ENCODE data around the gene CCM2.

CCM2 gene

DNA sequence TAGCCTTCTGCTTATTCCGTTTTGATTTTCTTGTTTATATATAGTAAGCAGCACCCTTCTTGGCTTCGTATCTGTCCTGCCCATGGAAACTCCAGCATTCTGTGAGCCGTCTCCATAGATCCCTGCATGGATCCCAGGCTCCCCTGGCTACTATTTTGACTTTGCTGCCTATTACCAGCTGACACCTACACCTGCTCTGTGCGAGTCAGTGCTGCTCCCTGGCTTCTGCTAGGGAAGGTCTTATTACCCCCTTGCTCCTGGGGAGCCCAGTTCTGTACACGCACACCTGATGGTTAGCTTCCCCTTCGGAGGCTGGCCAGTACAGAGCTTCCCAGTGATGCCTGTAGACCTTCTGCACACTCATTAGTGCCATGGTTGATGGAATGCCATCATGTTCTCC, 53.4 kb downstream of the CCM2 start:
- no peak overlapping the region for H3K27ac ChIP-seq
- no peak overlapping the region for H3K4me3 ChIP-seq

DNA sequence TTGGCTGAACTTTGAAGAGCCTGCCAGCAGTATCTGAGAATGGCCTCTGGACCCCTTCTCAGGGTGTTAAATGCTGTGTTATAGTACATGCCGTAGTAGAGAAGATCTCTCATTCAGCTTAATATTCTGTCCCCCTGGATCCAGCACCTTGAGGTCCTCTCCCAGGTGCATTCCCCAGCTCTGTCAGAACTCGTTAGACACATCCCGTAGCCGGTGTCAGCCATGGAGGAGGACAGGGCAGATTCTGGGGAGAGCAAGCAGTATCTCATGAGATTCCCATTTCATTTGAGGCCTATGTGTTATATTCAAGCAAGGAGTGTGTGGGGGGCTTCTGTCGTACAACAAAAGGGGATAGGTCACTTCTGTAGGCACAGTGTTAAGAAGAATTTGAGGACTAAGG, 53.9 kb downstream of the CCM2 start:
- no peak overlapping the region for H3K4me3 ChIP-seq
- H3K27ac ChIP-seq: no peak overlapping the region

DNA sequence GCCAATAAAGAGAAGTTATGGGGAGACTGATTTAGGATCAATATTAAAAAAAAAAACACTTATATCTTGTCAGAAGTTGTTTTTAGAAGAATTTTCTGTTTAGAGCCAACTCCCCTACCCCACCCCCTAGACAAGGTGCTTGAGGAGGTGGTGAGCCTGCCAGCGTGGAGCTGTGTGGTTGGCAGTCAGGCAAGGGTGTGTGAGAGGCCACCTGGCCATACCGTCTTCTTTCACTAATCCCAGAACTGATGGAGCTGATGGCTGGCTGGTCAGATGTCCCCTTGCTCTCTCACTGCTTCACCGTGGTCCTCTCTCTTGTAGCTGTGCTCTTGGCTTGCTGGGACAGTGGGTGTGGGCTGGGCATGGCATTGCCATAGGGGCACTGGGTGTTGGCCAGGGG, 54.4 kb downstream of the CCM2 start:
- Histone ChIP-seq H3K27ac (no peak overlapping the region), H3K4me3 (no peak overlapping the region)

DNA sequence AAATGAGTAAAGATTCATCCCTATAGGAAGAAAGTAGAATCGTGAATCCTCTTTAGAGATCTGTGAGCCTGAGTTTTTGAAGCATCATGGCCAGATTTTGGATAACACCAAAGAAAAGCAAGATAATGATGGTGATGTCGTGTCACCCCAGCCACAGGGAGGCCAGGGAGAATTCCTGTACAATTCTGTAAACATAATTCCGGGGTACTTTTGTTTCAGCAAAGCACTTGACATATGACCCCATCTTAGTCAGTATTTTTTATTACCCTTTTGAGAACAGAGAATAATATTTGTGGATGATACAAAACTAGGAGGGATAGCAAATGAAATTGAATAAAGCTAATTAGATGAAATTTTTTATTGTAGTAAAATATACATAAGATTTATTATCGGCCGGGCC, 55.0 kb downstream of the CCM2 start:
- no peak overlapping the region for H3K27ac ChIP-seq
- H3K4me3 ChIP-seq: no peak overlapping the region

DNA sequence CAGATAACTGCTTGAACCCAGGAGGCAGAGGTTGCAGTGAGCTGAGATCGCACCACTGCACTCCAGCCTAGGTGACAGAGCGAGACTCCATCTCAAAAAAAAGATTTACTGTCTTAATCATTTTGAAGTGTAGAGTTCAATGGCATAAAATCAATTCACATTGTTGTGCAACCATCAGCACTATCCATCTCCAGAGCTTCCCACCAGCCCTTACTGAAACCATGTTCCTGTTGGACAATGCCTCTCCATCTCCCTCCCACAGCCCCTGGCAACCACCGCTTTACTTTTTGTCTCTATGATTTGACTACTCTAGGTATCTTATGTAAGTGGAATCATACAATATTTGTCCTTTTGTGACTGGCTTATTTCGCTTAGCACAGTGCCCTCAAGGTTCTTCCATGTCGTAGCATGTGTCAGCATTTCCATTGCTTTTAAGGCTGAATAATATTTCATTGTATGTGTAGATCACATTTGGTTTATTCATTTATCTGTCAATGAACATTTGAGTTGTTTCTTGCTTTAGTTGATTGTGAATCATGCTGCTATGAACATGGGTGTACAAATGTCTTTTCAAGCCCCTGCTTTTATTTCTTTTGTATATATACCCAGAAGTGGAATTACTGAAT, 55.7 kb downstream of the CCM2 start:
- H3K4me3 ChIP-seq: no peak overlapping the region
- H3K27ac ChIP-seq: no peak overlapping the region

DNA sequence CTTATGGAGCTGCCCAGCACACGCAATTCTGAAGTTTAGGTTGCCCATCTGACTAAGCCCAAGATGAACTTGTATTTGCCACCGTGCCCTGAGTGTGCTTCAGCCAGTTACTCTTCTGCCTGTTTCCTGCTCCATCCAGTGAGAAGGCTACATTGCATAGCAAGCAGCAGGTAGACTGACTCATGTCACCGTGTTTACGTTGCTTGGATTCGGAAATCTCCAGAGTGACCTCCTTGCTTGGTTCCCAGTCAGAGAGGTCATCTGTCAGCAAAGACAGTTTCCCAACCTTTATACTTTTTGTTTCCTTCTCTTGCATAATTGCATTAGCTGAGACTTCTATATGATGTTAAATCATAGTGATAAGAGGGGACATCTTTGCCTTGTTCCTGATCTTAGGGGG, 57.9 kb downstream of the CCM2 start:
- Histone ChIP-seq H3K27ac (no peak overlapping the region), H3K4me3 (no peak overlapping the region)

DNA sequence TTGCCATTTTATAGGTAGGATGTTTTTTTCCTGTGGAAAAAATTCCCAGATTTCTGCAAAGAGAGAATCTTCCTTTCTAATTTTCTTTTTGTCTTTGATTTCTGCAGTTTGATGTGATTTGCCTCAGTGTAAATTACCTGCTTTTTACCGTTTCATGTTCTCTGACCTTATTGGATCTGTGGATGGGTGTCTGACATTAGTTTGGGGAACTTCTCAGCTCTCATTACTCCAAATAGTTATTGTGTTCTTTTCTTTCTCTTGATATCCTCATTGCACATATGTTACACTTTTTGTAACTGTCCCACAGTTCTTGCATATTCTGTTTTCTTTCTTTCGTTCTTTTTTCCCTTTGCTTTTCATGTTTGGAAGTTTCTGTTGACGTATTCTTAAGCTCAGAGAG, 60.3 kb downstream of the CCM2 start:
- no peak overlapping the region for H3K4me3 ChIP-seq

DNA sequence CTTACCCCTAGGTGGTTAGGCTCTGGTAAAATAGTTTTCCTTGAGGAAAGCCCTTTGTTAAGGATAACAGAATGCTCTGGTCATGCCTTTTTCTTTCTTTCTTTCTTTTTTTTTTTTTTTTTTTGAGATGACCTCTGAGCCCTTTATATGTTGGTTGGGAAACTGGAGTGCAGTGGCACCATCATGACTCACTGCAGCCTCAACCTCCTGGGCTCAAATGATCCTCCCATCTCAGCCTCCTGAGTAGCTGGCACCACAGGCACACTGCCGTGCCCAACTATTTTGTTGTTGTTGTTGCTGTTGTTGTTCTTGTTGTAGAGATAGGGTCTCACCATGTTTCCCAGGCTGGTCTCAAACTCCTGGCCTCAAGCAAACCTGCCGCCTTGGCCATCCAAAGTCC, 61.4 kb downstream of the CCM2 start:
- no peak overlapping the region for H3K4me3 ChIP-seq
- H3K27ac ChIP-seq: no peak overlapping the region

More for the DNA sequence above, 60.3 kb downstream of the CCM2 start:
- H3K27ac ChIP-seq: no peak overlapping the region

DNA sequence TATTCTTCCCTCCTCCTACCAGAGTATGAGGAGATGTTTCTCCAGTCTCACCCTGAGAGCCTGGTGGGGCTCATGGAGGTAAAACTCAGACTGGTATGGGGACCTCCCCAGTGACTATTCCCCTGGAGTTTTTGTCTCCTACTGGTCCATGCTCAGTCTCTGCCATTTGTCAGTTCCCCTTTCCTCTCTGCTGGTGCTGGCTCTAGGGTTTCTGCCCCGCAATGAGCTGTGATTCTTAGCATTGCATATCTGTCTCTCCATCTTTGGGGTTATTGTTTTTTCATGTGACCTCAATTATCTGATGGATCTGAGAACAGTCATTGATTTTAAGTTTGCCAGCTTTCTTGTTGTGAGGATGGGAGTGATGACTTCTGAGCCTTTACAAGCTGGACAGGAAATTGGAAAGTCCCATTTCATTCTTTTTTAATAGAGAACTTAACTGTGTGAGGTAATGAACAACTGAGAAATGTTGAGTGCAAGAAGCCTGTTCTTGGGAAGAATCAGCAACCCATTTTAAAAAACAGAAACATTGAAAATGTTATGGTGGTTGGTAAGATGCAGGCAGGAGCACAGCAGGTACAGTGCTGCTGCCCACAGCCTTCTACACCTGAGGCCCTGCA, 61.9 kb downstream of the CCM2 start:
- no peak overlapping the region for H3K4me3 ChIP-seq
- no peak overlapping the region for H3K27ac ChIP-seq

DNA sequence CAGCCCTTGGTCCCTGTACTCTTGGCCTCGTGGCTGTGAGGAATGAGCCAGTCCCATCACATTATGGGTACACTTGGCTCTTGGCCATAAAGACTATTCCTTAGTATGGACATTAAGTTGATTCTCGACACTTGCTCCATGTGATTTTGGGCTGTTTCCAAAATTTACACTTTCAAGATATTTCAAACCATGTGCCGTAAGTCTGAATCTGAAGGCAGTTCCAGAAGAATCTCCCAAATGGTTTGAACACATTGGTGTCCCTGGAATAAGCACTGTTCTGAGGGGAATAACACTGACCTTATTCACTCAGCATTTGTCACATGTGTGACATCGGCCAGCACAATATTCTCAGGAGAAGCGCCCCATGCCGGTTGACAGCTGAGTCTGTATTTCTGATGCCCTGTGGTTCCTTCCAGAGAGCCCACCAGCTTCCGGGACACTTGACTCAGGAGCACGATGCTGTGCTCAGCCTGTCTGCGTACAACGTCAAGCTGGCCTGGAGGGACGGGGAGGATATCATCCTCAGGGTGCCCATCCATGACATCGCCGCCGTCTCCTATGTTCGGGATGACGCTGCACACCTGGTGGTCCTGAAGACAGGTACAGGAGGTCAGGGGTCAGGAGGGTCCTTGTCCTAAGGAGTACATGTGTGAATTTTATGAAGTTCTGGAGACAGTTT, 64.2 kb downstream of the CCM2 start:
- no peak overlapping the region for H3K27ac ChIP-seq
- H3K4me3 ChIP-seq: no peak overlapping the region

DNA sequence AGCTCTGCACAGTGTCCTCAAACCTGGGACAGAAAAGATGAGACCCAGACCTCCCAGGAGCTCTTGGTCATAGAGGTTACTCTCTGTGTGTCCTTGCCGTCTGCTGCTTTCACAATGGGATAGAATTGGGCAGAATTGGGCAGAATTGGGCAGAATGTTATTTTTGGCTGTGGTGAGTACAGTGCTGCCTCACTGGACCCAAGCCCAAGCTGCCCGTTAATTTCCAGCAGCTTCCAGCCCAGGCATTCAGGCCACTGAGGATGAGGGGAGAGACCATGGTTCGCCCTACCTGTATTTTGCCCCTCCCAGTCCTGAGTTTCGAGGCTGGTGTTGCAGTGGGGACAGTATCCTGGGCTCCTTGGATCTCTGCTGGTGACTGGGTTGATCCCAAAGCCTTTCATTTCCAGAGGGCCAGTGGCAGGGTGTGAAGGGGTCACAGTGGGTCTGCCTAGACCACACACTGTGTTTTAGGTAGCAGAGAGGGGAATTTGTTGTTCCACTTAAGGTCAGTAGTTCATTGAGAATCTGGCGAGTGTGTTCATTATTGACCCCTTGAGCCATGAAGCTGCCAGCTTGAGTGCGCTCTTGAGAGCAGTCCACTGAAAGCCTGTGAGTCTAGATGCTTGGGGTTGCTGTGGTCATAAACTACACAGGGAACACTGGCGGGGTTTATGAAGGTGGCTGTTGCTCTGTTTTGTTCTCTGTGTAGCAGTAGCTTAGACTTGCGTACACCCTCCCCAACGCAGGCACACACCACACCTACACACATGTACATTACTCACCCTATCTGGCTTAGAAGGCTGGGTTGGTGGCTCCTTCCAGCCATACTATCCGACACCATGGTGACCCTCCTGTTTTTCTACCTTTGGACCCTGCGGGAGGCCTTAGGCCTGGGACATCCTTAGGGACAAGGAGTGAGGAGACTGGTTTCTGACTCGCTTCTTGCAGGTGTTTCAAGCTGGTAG, 65.3 kb downstream of the CCM2 start:
- Histone ChIP-seq H3K27ac (no peak overlapping the region), H3K4me3 (no peak overlapping the region)

DNA sequence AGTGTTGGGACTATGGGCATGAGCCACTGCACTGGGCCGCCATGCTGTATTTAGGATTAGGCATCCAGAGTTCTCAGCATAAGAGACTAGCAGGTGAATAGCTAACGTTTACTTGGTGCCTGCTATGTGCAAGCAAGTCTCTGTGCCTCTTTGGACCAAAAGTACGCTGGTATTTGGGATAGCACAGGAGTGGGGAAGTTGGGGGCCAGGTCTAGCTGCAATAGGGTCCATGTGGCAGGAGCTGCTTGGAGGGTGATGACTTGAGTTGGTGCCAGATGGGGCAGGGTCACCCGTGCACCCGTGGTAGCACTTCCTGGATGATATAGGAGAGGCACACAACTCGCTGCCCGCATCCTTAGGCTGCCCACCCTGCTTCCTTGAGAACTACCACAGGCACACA, 66.4 kb downstream of the CCM2 start:
- H3K27ac ChIP-seq: no peak overlapping the region

DNA sequence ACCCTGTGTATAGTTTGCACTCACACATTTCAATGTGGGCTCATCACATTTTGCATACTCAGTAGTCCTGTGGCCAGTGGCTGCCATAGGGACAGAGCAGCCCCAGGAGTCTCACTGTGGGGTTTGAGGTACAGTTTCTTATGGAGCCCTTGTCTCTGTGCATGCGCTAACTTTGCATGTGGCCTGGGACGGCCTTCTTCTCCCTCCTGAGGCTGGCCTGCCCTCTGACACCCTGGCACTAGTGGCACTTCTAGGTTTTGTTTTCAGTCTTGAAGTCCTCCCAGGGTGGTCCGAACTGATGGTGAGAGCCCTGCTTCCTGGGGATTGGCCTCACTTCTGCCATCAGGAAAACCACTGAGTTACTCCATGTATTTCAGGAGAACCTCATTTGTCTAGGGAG, 67.6 kb downstream of the CCM2 start:
- Histone ChIP-seq H3K4me3 (no peak overlapping the region), H3K27ac (no peak overlapping the region)

More for the DNA sequence above, 66.4 kb downstream of the CCM2 start:
- H3K4me3 ChIP-seq: no peak overlapping the region

DNA sequence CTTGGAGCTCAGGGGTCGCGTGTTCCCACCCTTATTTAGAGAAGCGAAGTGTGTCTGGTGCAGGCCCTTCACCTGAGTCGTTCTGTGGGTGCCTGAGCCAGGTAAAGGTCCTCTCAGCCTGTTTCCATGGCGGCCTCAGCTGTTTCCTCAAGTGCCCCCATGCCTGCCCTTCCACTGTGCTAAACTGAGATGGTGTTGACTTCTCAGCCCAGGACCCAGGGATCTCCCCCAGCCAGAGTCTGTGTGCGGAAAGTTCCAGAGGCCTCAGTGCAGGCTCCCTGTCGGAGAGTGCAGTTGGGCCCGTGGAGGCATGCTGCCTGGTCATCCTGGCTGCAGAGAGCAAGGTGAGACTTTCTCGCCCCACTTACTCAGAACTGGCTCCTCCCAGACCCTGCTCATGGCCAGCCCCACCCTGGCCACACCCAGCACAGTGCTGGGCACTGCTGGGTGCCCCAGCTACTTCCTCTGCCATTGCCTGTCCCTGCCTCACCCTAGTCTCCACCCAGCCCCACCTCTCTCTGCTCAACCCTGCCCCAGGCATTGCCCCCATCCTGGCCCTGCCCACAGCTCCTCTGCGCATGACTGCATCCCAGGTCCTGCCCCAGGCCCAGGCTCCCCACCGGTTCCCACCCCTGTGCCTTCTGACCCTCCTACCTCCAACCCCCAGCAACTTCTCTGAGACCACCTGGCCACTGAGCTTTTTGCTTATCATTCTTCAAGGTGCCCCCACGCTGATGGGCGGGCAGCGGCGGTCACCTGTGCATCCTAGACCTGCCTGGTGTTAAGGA, 68.4 kb downstream of the CCM2 start:
- no peak overlapping the region for H3K4me3 ChIP-seq
- no peak overlapping the region for H3K27ac ChIP-seq

DNA sequence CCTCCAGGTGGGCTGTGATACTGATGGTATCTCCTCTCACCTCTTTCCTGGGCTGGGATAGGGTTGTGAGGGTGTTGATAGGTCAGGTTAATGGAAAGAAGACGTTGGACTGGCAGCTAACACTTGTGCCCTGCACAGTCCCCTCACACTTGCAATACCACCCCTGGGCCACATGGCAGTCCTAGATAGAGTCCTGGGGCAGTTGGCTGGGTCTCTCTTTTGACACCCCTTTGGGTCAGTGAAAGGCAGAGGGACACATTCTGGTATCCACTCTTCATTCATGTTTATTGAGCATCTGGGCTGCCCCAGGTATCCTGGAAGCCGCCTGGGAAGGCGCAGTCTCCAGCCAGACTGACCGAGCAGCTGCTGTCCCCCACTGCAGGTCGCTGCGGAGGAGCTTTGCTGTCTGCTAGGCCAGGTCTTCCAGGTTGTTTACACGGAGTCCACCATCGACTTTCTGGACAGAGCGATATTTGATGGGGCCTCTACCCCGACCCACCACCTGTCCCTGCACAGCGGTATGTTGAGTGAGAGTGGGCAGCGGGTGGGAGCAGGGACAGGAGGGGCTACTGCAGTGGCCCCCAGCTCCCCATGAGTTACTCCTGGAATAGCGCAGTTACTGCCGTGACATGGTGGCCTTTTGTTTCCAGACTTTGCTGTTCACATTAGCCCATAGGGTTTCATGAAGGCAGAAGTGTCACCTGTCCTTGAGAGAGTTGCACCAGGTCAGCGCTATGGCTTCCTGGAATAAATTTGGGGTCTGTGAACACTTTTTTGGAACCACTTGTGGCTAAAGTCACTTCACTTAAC, 69.6 kb downstream of the CCM2 start:
- H3K27ac ChIP-seq: no peak overlapping the region
- no peak overlapping the region for H3K4me3 ChIP-seq

DNA sequence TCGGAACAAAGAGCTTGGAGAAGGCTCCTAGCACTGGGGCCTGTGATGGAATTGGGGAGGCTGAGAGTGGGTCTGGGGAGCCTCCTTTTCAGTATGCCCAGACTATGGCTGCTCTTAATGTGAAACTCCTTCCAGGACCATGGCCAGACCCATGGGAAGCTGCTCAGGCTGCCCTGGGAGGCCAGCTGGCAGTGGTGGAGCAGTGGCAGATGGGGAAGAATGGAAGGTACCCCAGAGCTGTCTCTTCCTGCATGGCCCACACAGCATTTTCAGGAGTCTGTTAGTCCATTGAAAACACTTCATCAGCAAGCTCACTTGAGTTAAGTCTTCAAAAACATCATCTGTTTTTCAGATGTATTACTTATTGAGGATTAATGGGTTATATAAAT, 70.2 kb downstream of the CCM2 start:
- Histone ChIP-seq H3K4me3 (no peak overlapping the region), H3K27ac (no peak overlapping the region)

DNA sequence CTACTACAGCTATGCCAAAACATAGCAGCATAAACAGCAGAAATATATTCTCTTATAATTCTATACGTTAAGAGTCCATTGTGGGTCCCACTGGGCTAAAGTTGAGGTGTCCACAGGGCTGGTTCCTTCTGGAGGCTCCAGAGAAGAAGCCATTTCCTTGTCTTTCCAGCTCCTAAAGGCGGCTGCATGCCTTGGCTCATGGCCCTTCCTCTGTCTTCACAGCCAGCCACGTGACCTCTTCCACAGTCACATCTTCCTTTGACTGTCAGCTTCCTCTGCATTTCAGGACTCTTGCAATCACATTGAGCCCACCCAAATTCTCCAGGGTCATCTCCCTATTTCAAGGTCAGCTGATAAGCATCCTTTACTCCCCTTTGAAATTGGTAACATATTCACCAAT, 71.5 kb downstream of the CCM2 start:
- Histone ChIP-seq H3K4me3 (no peak overlapping the region), H3K27ac (no peak overlapping the region)

DNA sequence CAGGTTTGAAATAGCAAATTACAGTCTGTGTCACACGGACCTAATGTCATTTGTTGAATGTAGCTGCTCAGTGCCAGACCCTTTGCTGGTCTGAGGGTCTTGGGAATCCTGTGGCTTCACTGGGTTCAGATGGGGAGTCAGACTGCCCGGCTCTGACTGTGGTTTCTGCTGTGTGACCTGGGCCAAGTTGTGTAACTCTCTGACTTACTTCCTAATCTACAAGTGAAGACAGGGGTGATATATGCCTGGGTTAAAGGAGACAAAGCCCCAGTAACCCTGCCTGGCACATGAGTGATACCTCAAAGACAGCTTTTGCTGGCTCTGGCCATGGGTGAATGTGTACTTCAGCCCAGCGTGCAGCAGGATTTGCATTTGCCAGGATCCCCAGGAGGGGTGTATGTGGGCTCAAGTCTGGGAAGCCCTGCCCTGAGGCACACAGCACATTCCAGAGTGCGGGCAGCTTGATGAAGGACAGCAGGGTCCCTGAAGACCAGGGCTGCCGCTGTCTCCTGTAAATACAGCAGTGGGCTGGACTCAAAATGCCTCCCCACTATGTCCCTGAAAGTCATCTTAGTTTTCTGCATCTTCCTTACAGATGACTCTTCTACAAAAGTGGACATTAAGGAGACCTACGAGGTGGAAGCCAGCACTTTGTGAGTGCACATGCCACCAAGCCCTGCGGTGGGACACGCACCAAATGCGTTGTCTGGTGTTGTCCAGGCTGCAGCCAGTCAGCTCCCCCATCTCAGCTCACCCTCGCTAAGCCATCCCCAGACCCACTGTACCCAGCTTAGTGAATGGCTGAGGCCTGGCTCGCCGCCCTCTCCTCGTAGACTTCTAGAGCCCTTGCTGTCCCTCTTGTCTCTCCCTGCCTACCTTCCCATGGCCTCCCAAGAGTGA, 72.4 kb downstream of the CCM2 start:
- Histone ChIP-seq H3K27ac (no peak overlapping the region), H3K4me3 (no peak overlapping the region)

Measured in skin epidermis (tissue), 12 donors.